SK-N-SH (cell line): ENCODE measurements around the gene RAB3D. TPM values are rescaled to one million over a fixed set of nuclear protein-coding genes. Genes with fewer than 3 reads are reported as not detected.

Experiments
- CTCF ChIA-PET: fragments of 300-600, 350-600 bp; formaldehyde crosslinking; extraction: SDS; loops from one replicate; lab custom pipeline; 2021; lab: Yijun Ruan, JAX
- POLR2A ChIA-PET: fragments of 350-600 bp; sonication (Branson Sonifier 250); formaldehyde crosslinking; extraction: SDS; loops from one replicate; lab custom pipeline; 2020; ENCODE audit warnings: antibody characterized with exemption, inconsistent platforms; lab: Yijun Ruan, JAX
- DNase-seq: peaks from one replicate; pipeline ENCODE4 v3.0.0; 2012
- H2AFZ ChIP-seq: fragments of 200-600 bp; sonication (generic); 2 replicates; pipeline ENCODE4 v1.8.1; 2016; ENCODE audit warnings: antibody characterized with exemption, mild to moderate bottlenecking, low read depth
- H3F3A ChIP-seq: fragments of 200-600 bp; sonication (generic); replicated peaks from 2 replicates; pipeline ENCODE3; 2016; ENCODE audit warnings: antibody characterized with exemption, mild to moderate bottlenecking; ENCODE audit not compliant: insufficient read depth
- H3K27ac ChIP-seq, 2 experiments: fragments of 200-500 bp in 1 of 2; fragments of 200-600 bp in 1 of 2; sonication (Bioruptor generic) in 1 of 2; sonication (generic), shearing (Covaris generic) in 1 of 2; 2 replicates each; pipeline versions ENCODE4 v1.5.1 to v1.6.1; 2014 to 2016; ENCODE audit warnings: low read depth in 2 of 2, inconsistent platforms in 1 of 2, low read length in 1 of 2, mild to moderate bottlenecking in 1 of 2, mixed read lengths in 1 of 2
- H3K27me3 ChIP-seq: fragments of 200-600 bp; sonication (generic), shearing (Covaris generic); 2 replicates; pipeline ENCODE4 v1.6.1; 2016; ENCODE audit warnings: mixed run types; ENCODE audit not compliant: insufficient read depth
- H3K36me3 ChIP-seq, 2 experiments: fragments of 200-500 bp in 1 of 2; fragments of 200-600 bp in 1 of 2; sonication (Bioruptor generic) in 1 of 2; sonication (generic) in 1 of 2; replicated peaks in 1 of 2; 2 replicates each; pipeline versions ENCODE3 to v1.5.1; 2014 to 2016; ENCODE audit warnings: low read length in 1 of 2, mild to moderate bottlenecking in 1 of 2; ENCODE audit not compliant: insufficient read depth in 2 of 2, control insufficient read depth in 1 of 2
- H3K4me1 ChIP-seq, 2 experiments: fragments of 200-500 bp in 1 of 2; fragments of 200-600 bp in 1 of 2; sonication (Bioruptor generic) in 1 of 2; sonication (generic), shearing (Covaris generic) in 1 of 2; 2 replicates each; pipeline versions ENCODE4 v1.5.1 to v1.6.1; 2014 to 2016; ENCODE audit warnings: low read depth in 1 of 2, low read length in 1 of 2, mixed run types in 1 of 2; ENCODE audit not compliant: insufficient read depth in 2 of 2, control insufficient read depth in 1 of 2
- H3K4me2 ChIP-seq: fragments of 200-600 bp; sonication (generic), shearing (Covaris generic); 2 replicates; pipeline ENCODE4 v1.6.1; 2017; ENCODE audit warnings: mixed run types
- H3K4me3 ChIP-seq, 2 experiments: fragments of 200-500 bp in 1 of 2; fragments of 200-600 bp in 1 of 2; sonication (Bioruptor generic) in 1 of 2; sonication (generic), shearing (Covaris generic) in 1 of 2; 2 replicates each; pipeline versions ENCODE4 v1.5.1 to v1.8.1; 2014 to 2016; ENCODE audit warnings: low read depth in 2 of 2, inconsistent platforms in 1 of 2, low read length in 1 of 2, mild to moderate bottlenecking in 1 of 2, mixed read lengths in 1 of 2, moderate library complexity in 1 of 2
- H3K79me2 ChIP-seq: fragments of 200-600 bp; sonication (generic); 2 replicates; pipeline ENCODE4 v1.8.1; 2017; ENCODE audit warnings: mild to moderate bottlenecking; ENCODE audit not compliant: insufficient read depth
- H3K9ac ChIP-seq: fragments of 200-600 bp; sonication (generic); 2 replicates; pipeline ENCODE4 v1.6.1; 2017; ENCODE audit warnings: mixed run types
- H3K9me2 ChIP-seq: fragments of 200-600 bp; sonication (generic); 2 replicates; pipeline ENCODE4 v1.6.1; 2017; ENCODE audit warnings: mixed run types
- H3K9me3 ChIP-seq: fragments of 200-600 bp; sonication (generic); 2 replicates; pipeline ENCODE4 v1.6.1; 2017; ENCODE audit warnings: mixed run types, mild to moderate bottlenecking, moderate library complexity
- H4K20me1 ChIP-seq: fragments of 200-600 bp; sonication (generic); 2 replicates; pipeline ENCODE4 v1.6.1; 2017; ENCODE audit warnings: mild to moderate bottlenecking, mixed run types; ENCODE audit not compliant: insufficient read depth
- CTCF ChIP-seq: fragments of 200-600 bp; sonication (generic); IDR thresholded peaks from 2 replicates; pipeline ENCODE4 v1.6.1; 2017; ENCODE audit warnings: antibody characterized with exemption, mild to moderate bottlenecking, moderate library complexity
- ELF1 ChIP-seq: IDR thresholded peaks from 2 replicates; pipeline ENCODE4 v1.4.0; 2012
- FOXJ3 ChIP-seq: sonication (generic); formaldehyde crosslinking; IDR thresholded peaks from 2 replicates; pipeline ENCODE4 v1.5.1; 2020; ENCODE audit warnings: mild to moderate bottlenecking, missing genetic modification reagents
- GATA2 ChIP-seq: sonication (generic); formaldehyde crosslinking; IDR thresholded peaks from 2 replicates; pipeline ENCODE4 v1.5.0; 2020; ENCODE audit warnings: mild to moderate bottlenecking, missing genetic modification reagents
- IRF3 ChIP-seq: fragments of 150-350 bp; IDR thresholded peaks from 2 replicates; pipeline ENCODE4 v1.6.1; 2016; ENCODE audit warnings: mild to moderate bottlenecking, low read depth, low read length
- MAX ChIP-seq: IDR thresholded peaks from 2 replicates; pipeline ENCODE4 v1.4.0; 2012; ENCODE audit warnings: low read depth
- NFIC ChIP-seq: IDR thresholded peaks from 2 replicates; pipeline ENCODE4 v1.4.0; 2012; ENCODE audit warnings: borderline replicate concordance
- NRF1 ChIP-seq: IDR thresholded peaks from 2 replicates; pipeline ENCODE4 v1.6.1; 2012; ENCODE audit warnings: low read depth, mild to moderate bottlenecking, low read length
- PBX3 ChIP-seq: IDR thresholded peaks from 2 replicates; pipeline ENCODE4; 2012
- RCOR1 ChIP-seq: fragments of 150-350 bp; IDR thresholded peaks from 2 replicates; pipeline ENCODE4 v1.6.1; 2017; ENCODE audit warnings: antibody characterized with exemption, low read length
- REST ChIP-seq: IDR thresholded peaks from 2 replicates; pipeline ENCODE4 v1.6.1; 2012; ENCODE audit warnings: mild to moderate bottlenecking, low read depth, low read length, moderate library complexity
- RXRA ChIP-seq: IDR thresholded peaks from 2 replicates; pipeline ENCODE4 v1.4.0; 2012; ENCODE audit warnings: low read depth, mild to moderate bottlenecking, borderline replicate concordance
- SIN3A ChIP-seq: IDR thresholded peaks from 2 replicates; pipeline ENCODE4 v1.6.1; 2012; ENCODE audit warnings: low read depth, mild to moderate bottlenecking, low read length, moderate library complexity, borderline replicate concordance
- SMC3 ChIP-seq: IDR thresholded peaks from 2 replicates; pipeline ENCODE4 v1.6.1; 2012; ENCODE audit warnings: low read depth, low read length, improper control_type of control experiment
- TCF12 ChIP-seq: IDR thresholded peaks from 2 replicates; pipeline ENCODE4 v1.4.0; 2012
- TEAD4 ChIP-seq: IDR thresholded peaks from 2 replicates; pipeline ENCODE4 v1.4.0; 2012; ENCODE audit warnings: mild to moderate bottlenecking, borderline replicate concordance; ENCODE audit not compliant: insufficient read depth
- USF2 ChIP-seq: fragments of 150-350 bp; IDR thresholded peaks from 2 replicates; pipeline ENCODE4 v1.6.1; 2017; ENCODE audit warnings: antibody characterized with exemption, low read length, low read depth, borderline replicate concordance
- YY1 ChIP-seq: IDR thresholded peaks from 2 replicates; pipeline ENCODE4 v1.4.0; 2012; ENCODE audit warnings: low read depth, mild to moderate bottlenecking
- WGBS: methylation state at CpG from one replicate; pipeline ENCODE4 v1.1.6; 2017; ENCODE audit warnings: low lambda C conversion rate; 5-methylcytosine and 5-hydroxymethylcytosine counted together
- polyA plus RNA-seq, 3 experiments: library from polyadenylated mRNA; depleted of rRNA; stranded (reverse); fragments of >200 nt; gene quantifications; 2 replicates each; pipeline ENCODE4 v1.2.3, GENCODE V29; 2012

RAB3D gene
- polyA plus RNA-seq, 1 of the 3 experiments (the other 2 are of a cell fraction) = 27.0 TPM

- CTCF ChIA-PET = interaction anchor here (0.7 to 1.4 kb wide), 4 partner anchors 10 to 68 kb away, joined by 3 to 4 read pairs (median 3); partner anchors contain the start of gene SWSAP1
Observed at GRCh38 chr19:11361771-11362731, 22.6 kb upstream of the RAB3D start.

More at GRCh38 chr19:11361771-11362731, 22.6 kb upstream of the RAB3D start:
- DNase-seq = peak; percentile 31
- Histone ChIP-seq H3F3A (no peaks in the 10 kb centered on the region), H3K4me1 (no peaks in the 10 kb centered on the region; a peak in 1 of 4 replicates), H3K9me3 (no peaks in the 10 kb centered on the region), H3K9me2 (no peaks in the 10 kb centered on the region), H3K79me2 (no peaks in the 10 kb centered on the region), H4K20me1 (no peaks in the 10 kb centered on the region), H2AFZ (no peak overlapping the region), H3K4me2 (no peak overlapping the region), H3K27me3 (no peaks in the 10 kb centered on the region), H3K9ac (no peak overlapping the region), H3K4me3 (no peak overlapping the region), H3K36me3 (peaks cover 0 to 12% of the 10 kb centered on the region in 2 experiments), H3K27ac (no peak overlapping the region)
- TF ChIP-seq NFIC (no peak), FOXJ3 (CRISPR knock-in tag) (no peak), RXRA (no peak), MAX (no peak), RCOR1 (no peak), SIN3A (no peak), TEAD4 (no peak), ELF1 (no peak), NRF1 (no peak), GATA2 (CRISPR knock-in tag) (no peak), TCF12 (no peak), CTCF (no peak), IRF3 (no peak), PBX3 (no peak), YY1 (no peak), USF2 (no peak), SMC3 (no peak), REST (no peak)
- WGBS = 94% methylated on average over 35 of the region's 35 CpGs
- POLR2A ChIA-PET = no interaction called here
